ENCODE results near the gene SPART. TPM values are rescaled to one million over a fixed set of nuclear protein-coding genes. Genes with fewer than 3 reads are reported as not detected.

SPART gene
- total and polyA plus RNA-seq, 2 of the 8 experiments (the other 6 are each of a cell fraction or from before 2014, with no cell fraction given), result 27.2 to 74.1 TPM

- Histone ChIP-seq H2BK5ac (ENCODE audit: low read depth, low read length) (no peak overlapping the region), H3K4me3 (ENCODE audit: extremely low read depth in 1 of 4, insufficient read depth in 2 of 4, low read depth in 3 of 4, low read length in 4 of 4) (no peak overlapping the region), H4K91ac (replicated peaks; ENCODE audit: insufficient read length, low read length) (no peak overlapping the region), H3K56ac (replicated peaks; ENCODE audit: insufficient read length, low read depth, low read length) (no peak overlapping the region), H2BK15ac (ENCODE audit: low read length) (no peak overlapping the region), H3K36me3 (ENCODE audit: control insufficient read depth in 2 of 4, insufficient read depth in 4 of 4, low read length in 3 of 4) (peaks cover 0 to 61% (median 27%) of the 10 kb centered on the region in 4 experiments; a peak in 6 of 8 replicates), H2AFZ (ENCODE audit: low read length) (no peak overlapping the region), H3K79me1 (ENCODE audit: low read depth, low read length) (0 out of 2 replicates have a peak, but pooled peaks cover 2% of the 10 kb centered on the region), H2BK12ac (ENCODE audit: low read depth, low read length) (no peak overlapping the region), H3K4me2 (ENCODE audit: insufficient read depth in 1 of 2, low read depth in 2 of 2, low read length in 2 of 2) (no peak overlapping the region), H4K8ac (ENCODE audit: extremely low read depth, insufficient read depth, low read length) (no peak overlapping the region), H2BK20ac (ENCODE audit: low read length) (no peak overlapping the region), H3K79me2 (ENCODE audit: control insufficient read depth in 1 of 2, insufficient read depth in 2 of 2, low read length in 2 of 2) (peaks cover 0 to 52% of the 10 kb centered on the region in 2 experiments), H4K20me1 (replicated peaks in 1 of 2; ENCODE audit: control insufficient read depth in 1 of 2, insufficient read depth in 2 of 2, low read length in 2 of 2) (peaks cover 0 to 2% of the 10 kb centered on the region in 2 experiments), H3K23me2 (ENCODE audit: low read depth, low read length) (peaks cover 4% of the 10 kb centered on the region; the same call in 1 of the 2 replicates), H3K9me3 (ENCODE audit: insufficient read depth in 2 of 2, low read depth in 1 of 2, low read length in 1 of 2) (peaks cover 21 to 22% of the 10 kb centered on the region in 2 experiments; a peak in 3 of 4 replicates), H2BK120ac (replicated peaks; ENCODE audit: low read depth, low read length) (no peak overlapping the region), H3K14ac (ENCODE audit: insufficient read length) (no peak overlapping the region), H2AK5ac (ENCODE audit: low read depth, low read length) (no peak overlapping the region), H3K27ac (ENCODE audit: low read depth, low read length) (no peak overlapping the region), H3K23ac (ENCODE audit: insufficient read length) (no peak overlapping the region), H3K18ac (ENCODE audit: extremely low read depth, low read length) (no peak overlapping the region), H3K27me3 (replicated peaks in 1 of 4; ENCODE audit: control insufficient read depth in 3 of 4, extremely low read depth in 1 of 4, insufficient read depth in 3 of 4, low read length in 3 of 4) (no peaks in the 10 kb centered on the region), H3K4ac (replicated peaks; ENCODE audit: insufficient read length, low read depth, low read length) (no peak overlapping the region), H4K5ac (ENCODE audit: insufficient read length, low read depth, low read length) (no peak overlapping the region), H3K4me1 (replicated peaks in 1 of 4; ENCODE audit: control insufficient read depth in 3 of 4, insufficient read depth in 4 of 4, low read length in 3 of 4) (no peaks in the 10 kb centered on the region; a peak in 1 of 7 replicates), H3K9ac (replicated peaks in 1 of 4; ENCODE audit: extremely low read depth in 1 of 4, low read depth in 3 of 4, low read length in 3 of 4) (no peak overlapping the region)
- no peak for DNase-seq (ENCODE audit: low read depth in 1 of 2, low spot score in 2 of 2)
- POLR2A ChIA-PET (ENCODE audit: partially characterized antibody), result interaction anchor here (1.6 kb wide), 1 partner anchor 11 kb away, joined by 3 read pairs; no protein-coding TSS in a partner anchor
- 93% methylated on average over 1 of the region's 1 CpG; no CpG with 5 or more reads in 1 of the 2 experiments for WGBS, 2 experiments (ENCODE audit: extremely low coverage in 1 of 2, insufficient coverage in 1 of 2, insufficient read length in 1 of 2, insufficient replicate concordance in 2 of 2, low coverage in 1 of 2, low lambda C conversion rate in 2 of 2, missing lambda C conversion rate in 1 of 2)
- CTCF ChIA-PET (ENCODE audit: partially characterized antibody), result interaction anchor here (1.2 to 1.9 kb wide), 3 partner anchors 9 to 215 kb away, joined by 3 to 7 read pairs (median 4); no protein-coding TSS in a partner anchor
- no peak for FAIRE-seq
- TF ChIP-seq RNF2 (IDR thresholded peaks at IDR 0.05; ENCODE audit: borderline replicate concordance, low read depth, low read length, missing control alignments, poor library complexity, severe bottlenecking), result no peak
- TF ChIP-seq JUN (IDR thresholded peaks at IDR 0.05; ENCODE audit: low read depth, low read length), result no peak
- TF ChIP-seq POLR2AphosphoS5 (IDR thresholded peaks at IDR 0.05; ENCODE audit: low read depth, low read length), result no peak
- TF ChIP-seq SP2 (IDR thresholded peaks at IDR 0.05; ENCODE audit: low read length), result no peak
- TF ChIP-seq ATF3 (IDR thresholded peaks at IDR 0.05; ENCODE audit: insufficient read depth, low read depth, low read length), result no peak
- no peak for TF ChIP-seq GABPA (IDR thresholded peaks at IDR 0.05; ENCODE audit: borderline replicate concordance, insufficient read depth, low read length)
Measured at GRCh38 chr13:36293497-36293896, 52.7 kb downstream of the SPART start.

Measured in H1 (cell line).